ENCODE data around the gene ERC1.

GRCh38 chr12:1531153-1531653 is 540.2 kb downstream of the ERC1 start:
- TF ChIP-seq, protein P1, sequence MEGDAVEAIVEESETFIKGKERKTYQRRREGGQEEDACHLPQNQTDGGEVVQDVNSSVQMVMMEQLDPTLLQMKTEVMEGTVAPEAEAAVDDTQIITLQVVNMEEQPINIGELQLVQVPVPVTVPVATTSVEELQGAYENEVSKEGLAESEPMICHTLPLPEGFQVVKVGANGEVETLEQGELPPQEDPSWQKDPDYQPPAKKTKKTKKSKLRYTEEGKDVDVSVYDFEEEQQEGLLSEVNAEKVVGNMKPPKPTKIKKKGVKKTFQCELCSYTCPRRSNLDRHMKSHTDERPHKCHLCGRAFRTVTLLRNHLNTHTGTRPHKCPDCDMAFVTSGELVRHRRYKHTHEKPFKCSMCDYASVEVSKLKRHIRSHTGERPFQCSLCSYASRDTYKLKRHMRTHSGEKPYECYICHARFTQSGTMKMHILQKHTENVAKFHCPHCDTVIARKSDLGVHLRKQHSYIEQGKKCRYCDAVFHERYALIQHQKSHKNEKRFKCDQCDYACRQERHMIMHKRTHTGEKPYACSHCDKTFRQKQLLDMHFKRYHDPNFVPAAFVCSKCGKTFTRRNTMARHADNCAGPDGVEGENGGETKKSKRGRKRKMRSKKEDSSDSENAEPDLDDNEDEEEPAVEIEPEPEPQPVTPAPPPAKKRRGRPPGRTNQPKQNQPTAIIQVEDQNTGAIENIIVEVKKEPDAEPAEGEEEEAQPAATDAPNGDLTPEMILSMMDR (IDR thresholded peaks at IDR 0.05) = no peak
- no peak for TF ChIP-seq POLR2A (IDR thresholded peaks at IDR 0.05)
- no peak for TF ChIP-seq POLR2AphosphoS5 (IDR thresholded peaks at IDR 0.05)
- TF ChIP-seq EP300 (IDR thresholded peaks at IDR 0.05) = no peak

Data from suprapubic skin (tissue), 4 donors.